NB4 (cell line): Measurements from ENCODE around the gene F2RL1.

Source experiments
- DNase-seq: peaks from one replicate; pipeline ENCODE4 v3.0.0; 2010; ENCODE audit warnings: low read depth
- H3K4me3 ChIP-seq: one replicate; pipeline ENCODE4 v1.5.1; 2011; ENCODE audit warnings: mild to moderate bottlenecking, low read depth, low read length, moderate library complexity
- CTCF ChIP-seq: IDR thresholded peaks from one replicate; pipeline ENCODE4 v1.5.1; 2012; ENCODE audit warnings: low read depth, low read length
- MAX ChIP-seq: IDR thresholded peaks from 2 replicates; pipeline ENCODE4 v1.6.1; 2011; ENCODE audit warnings: low read depth, low read length
- MYC ChIP-seq: IDR thresholded peaks from 2 replicates; pipeline ENCODE4 v1.6.1; 2011; ENCODE audit warnings: low read depth, low read length
- POLR2A ChIP-seq: IDR thresholded peaks from 2 replicates; pipeline ENCODE4 v1.6.1; 2011; ENCODE audit warnings: mild to moderate bottlenecking; ENCODE audit not compliant: insufficient read length; ENCODE audit errors: extremely low read depth

The F2RL1 gene

GRCh38 chr5:76870046-76870445, 51.2 kb downstream of the F2RL1 start:
- no peak for DNase-seq
- TF ChIP-seq MAX: no peak
- no peak for TF ChIP-seq CTCF
- no peak for TF ChIP-seq MYC
- no peak for TF ChIP-seq POLR2A
- H3K4me3 ChIP-seq: no peak overlapping the region

GRCh38 chr5:76874088-76874581, 55.3 kb downstream of the F2RL1 start:
- peak; percentile 19 for DNase-seq
- TF ChIP-seq CTCF (no peak), MYC (no peak), MAX (no peak), POLR2A (no peak)
- no peak overlapping the region for H3K4me3 ChIP-seq
